Esophagus muscularis mucosa (tissue), 4 donors: Measurements from ENCODE around the gene FAM180B. TPM values are rescaled to one million over a fixed set of nuclear protein-coding genes. Genes with fewer than 3 reads are reported as not detected.

Source experiments
- DNase-seq: peaks from one replicate; pipeline ENCODE4 v3.0.0-alpha.2; 2017; ENCODE audit errors: extremely low spot score
- H3K27ac ChIP-seq, 4 donors: fragments of 200-600 bp; sonication (generic); replicated peaks in 1 of 4; 1 replicate in 3 of 4; 2 replicates in 1 of 4; pipeline ENCODE4 v1.5.1; 2016 to 2019; ENCODE audit warnings: mild to moderate bottlenecking in 1 of 4
- H3K27me3 ChIP-seq, 4 donors: fragments of 200-600 bp; sonication (generic); one replicate each; pipeline versions ENCODE4 v1.5.1 to v1.6.0; 2016 to 2019
- H3K36me3 ChIP-seq, 4 donors: fragments of 200-600 bp; sonication (generic); one replicate each; pipeline ENCODE4 v1.5.1; 2016 to 2019
- H3K4me1 ChIP-seq, 4 donors: fragments of 200-600 bp; sonication (generic); one replicate each; pipeline ENCODE4 v1.5.1; 2016 to 2019
- H3K4me3 ChIP-seq, 4 donors: fragments of 200-600 bp; sonication (generic); 1 replicate in 2 of 4; 2 replicates in 2 of 4; pipeline ENCODE4 v1.5.1; 2016 to 2019; ENCODE audit warnings: mild to moderate bottlenecking in 4 of 4, moderate library complexity in 1 of 4
- H3K9me3 ChIP-seq, 4 donors: fragments of 200-600 bp; sonication (generic); 1 replicate in 3 of 4; 2 replicates in 1 of 4; pipeline ENCODE4 v1.5.1; 2016 to 2019
- CTCF ChIP-seq, 3 experiments: fragments of 200-600 bp in 2 of 3; fragments of 450-650 bp in 1 of 3; sonication (generic) in 2 of 3; IDR thresholded peaks; one replicate each; pipeline ENCODE4 v1.5.1; 2017 to 2019; ENCODE audit warnings: antibody characterized with exemption in 3 of 3, mild to moderate bottlenecking in 2 of 3, moderate library complexity in 1 of 3
- EP300 ChIP-seq: sonication (generic); formaldehyde crosslinking; IDR thresholded peaks from one replicate; pipeline ENCODE4 v1.6.1; 2017; ENCODE audit warnings: antibody characterized with exemption
- POLR2A ChIP-seq: fragments of 450-650 bp; IDR thresholded peaks from one replicate; pipeline ENCODE4 v1.6.1; 2017; ENCODE audit warnings: antibody characterized with exemption, moderate library complexity, mild to moderate bottlenecking, low read depth
- POLR2AphosphoS5 ChIP-seq, 2 donors: sonication (generic); formaldehyde crosslinking; IDR thresholded peaks; one replicate each; pipeline ENCODE4 v1.6.1; 2017; ENCODE audit warnings: antibody characterized with exemption in 2 of 2
- WGBS: methylation state at CpG from one replicate; pipeline ENCODE4 v1.1.5; 2018; 5-methylcytosine and 5-hydroxymethylcytosine counted together
- intact Hi-C: fragments of 100-400 bp; cut with DNase I; formaldehyde crosslinking; loops from one replicate; pipeline ENCODE4 v1.15.1; 2023
- total RNA-seq, 4 donors: library from RNA; depleted of rRNA; stranded (reverse); fragments of >200 nt; gene quantifications; one replicate each; pipeline versions ENCODE4 v1.1.0 to v1.2.1, GENCODE V29; 2016

FAM180B gene
- total RNA-seq, 4 donors from 2014 or later, result 0.66 to 0.80 TPM; not detected in 2

DNA sequence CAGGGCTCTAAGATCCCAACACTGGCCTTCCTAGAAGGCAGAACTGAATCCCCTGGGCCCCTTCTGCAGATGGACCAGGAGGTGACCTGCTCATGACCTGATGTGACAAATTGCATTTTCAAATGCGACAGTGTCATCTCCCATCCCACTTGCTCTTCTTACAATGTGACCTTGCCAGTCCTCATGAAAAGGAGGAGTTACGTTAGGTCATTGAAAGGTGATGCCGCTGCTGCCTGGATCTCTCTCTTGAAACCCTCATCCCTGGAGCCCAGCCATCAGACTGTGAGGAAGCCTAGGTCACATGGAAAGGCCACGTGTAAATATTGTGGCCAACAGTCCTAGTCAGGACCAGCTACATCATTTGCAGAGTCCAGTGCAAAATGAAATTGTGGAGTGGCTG is 13.4 kb downstream of the FAM180B start:
- intact Hi-C loops, result no loop called here
- Histone ChIP-seq H3K27ac (no peak overlapping the region), H3K27me3 (peaks cover 0 to 6% (median 0%) of the 10 kb centered on the region in 4 donors), H3K4me3 (no peak overlapping the region), H3K4me1 (peaks cover 0 to under 1% (median 0%) of the 10 kb centered on the region in 4 donors), H3K36me3 (no peaks in the 10 kb centered on the region), H3K9me3 (no peaks in the 10 kb centered on the region)
- no peak for DNase-seq
- WGBS, result 69% methylated on average over 4 of the region's 4 CpGs
- TF ChIP-seq EP300, result no peak

DNA sequence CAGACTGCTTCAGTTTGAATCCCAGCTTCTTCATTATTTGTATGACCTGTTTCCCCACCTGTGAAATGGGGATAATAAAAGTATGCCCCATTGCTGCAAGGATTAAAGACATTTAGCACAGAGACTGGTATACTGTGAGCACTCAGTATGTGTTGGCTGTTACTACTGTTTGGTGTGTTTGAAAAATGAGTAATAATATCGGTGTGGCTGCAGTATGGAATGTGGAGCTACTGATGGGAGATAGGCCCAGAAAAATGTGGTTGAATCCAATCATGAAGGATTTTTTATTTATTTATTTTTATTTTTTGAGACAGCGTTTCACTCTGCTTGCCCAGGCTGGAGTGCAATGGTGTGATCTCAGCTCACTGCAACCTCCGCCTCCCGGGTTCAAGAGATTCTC is 16.8 kb downstream of the FAM180B start:
- Histone ChIP-seq H3K27me3 (no peaks in the 10 kb centered on the region), H3K27ac (no peak overlapping the region), H3K4me1 (peaks cover 0 to 25% (median 3%) of the 10 kb centered on the region in 4 donors), H3K4me3 (no peak overlapping the region), H3K9me3 (no peaks in the 10 kb centered on the region), H3K36me3 (peaks cover 0 to 3% (median 0%) of the 10 kb centered on the region in 4 donors)
- 96% methylated on average over 4 of the region's 4 CpGs for whole genome bisulfite sequencing
- DNase-seq, result no peak
- intact Hi-C loops, result no loop called here
- TF ChIP-seq CTCF (IDR thresholded peaks at IDR 0.05) (no peak), POLR2A (no peak), POLR2AphosphoS5 (IDR thresholded peaks at IDR 0.05) (no peak), EP300 (no peak)

- Histone ChIP-seq H3K9me3 (no peaks in the 10 kb centered on the region), H3K27ac (no peak overlapping the region), H3K36me3 (peaks cover 0 to 18% (median 6%) of the 10 kb centered on the region in 4 donors), H3K4me3 (no peak overlapping the region), H3K4me1 (peaks cover 0 to 27% (median 3%) of the 10 kb centered on the region in 4 donors), H3K27me3 (no peaks in the 10 kb centered on the region)
- no peak for DNase-seq
- WGBS, result 84% methylated on average over 3 of the region's 3 CpGs
- no peak for TF ChIP-seq EP300
- no peak for TF ChIP-seq POLR2A
- TF ChIP-seq CTCF (IDR thresholded peaks at IDR 0.05), result no peak
- no peak for TF ChIP-seq POLR2AphosphoS5 (IDR thresholded peaks at IDR 0.05)
- intact Hi-C loops, result no loop called here
Measured at GRCh38 chr11:47605921-47606320, 19.4 kb downstream of the FAM180B start.

DNA sequence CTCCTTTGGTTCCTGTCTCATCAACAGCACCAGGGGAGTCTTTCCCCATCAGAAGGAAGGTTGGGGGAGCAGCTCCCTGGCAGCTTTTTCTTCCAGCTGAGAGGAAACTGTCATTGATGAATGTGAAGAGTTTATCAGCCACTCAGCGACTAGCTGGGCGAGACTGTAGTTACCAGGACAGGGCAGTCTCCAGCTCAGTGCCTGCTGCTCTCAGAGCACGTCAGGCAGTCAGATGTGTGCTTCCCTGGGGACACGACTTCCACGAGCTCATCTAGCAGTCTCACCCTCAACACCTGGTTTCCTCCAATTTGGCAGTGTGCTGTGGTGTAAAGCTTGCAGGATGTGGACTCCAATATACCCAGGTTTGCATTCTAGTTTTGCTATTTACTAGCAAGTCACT is 20.3 kb downstream of the FAM180B start:
- TF ChIP-seq EP300 (no peak), POLR2A (no peak), CTCF (IDR thresholded peaks at IDR 0.05) (no peak), POLR2AphosphoS5 (IDR thresholded peaks at IDR 0.05) (no peak)
- 56% methylated on average over 2 of the region's 5 CpGs for WGBS
- intact Hi-C loops, result no loop called here
- Histone ChIP-seq H3K9me3 (no peaks in the 10 kb centered on the region), H3K27me3 (no peaks in the 10 kb centered on the region), H3K4me1 (peaks cover 0 to 27% (median 3%) of the 10 kb centered on the region in 4 donors), H3K36me3 (peaks cover 0 to 26% (median 8%) of the 10 kb centered on the region in 4 donors), H3K4me3 (no peak overlapping the region), H3K27ac (no peak overlapping the region)
- DNase-seq, result no peak

DNA sequence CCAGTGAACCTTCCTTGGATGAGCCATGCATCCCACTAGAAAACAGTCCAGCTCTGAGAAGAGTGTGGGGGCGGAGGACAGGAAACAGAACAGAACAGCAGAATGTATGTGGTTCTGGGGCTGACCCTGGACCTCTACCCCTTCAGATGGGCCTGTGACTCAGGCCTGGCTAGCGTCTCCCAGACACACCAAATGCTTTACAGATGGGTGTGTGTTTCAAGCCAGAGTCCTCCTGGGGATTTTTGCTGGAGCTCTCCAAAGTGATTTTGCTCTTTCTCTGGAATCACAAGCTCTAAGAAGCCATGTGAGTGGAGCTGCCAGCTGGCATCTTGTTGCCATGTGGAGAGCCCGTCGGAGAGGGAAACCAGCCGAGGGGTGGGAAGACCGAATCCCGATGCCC is 20.9 kb downstream of the FAM180B start:
- WGBS, result 51% methylated on average over 7 of the region's 7 CpGs
- no peak for DNase-seq
- Histone ChIP-seq H3K27ac (no peak overlapping the region), H3K36me3 (peaks cover 0 to 26% (median 8%) of the 10 kb centered on the region in 4 donors), H3K9me3 (no peaks in the 10 kb centered on the region), H3K4me3 (no peak overlapping the region), H3K4me1 (peaks cover 0 to 27% (median 3%) of the 10 kb centered on the region in 4 donors), H3K27me3 (no peaks in the 10 kb centered on the region)
- intact Hi-C loops, result no loop called here
- TF ChIP-seq CTCF (IDR thresholded peaks at IDR 0.05) (no peak), POLR2AphosphoS5 (IDR thresholded peaks at IDR 0.05) (no peak), POLR2A (no peak), EP300 (no peak)
